ENCODE measurements around the gene SNORC. TPM values are rescaled to one million over a fixed set of nuclear protein-coding genes. Genes with fewer than 3 reads are reported as not detected.
"Not testable (repeated sequence)": the region's sequence is repeated elsewhere in the genome, so short reads cannot be mapped to it uniquely, and the experiment has no call there.

The SNORC gene
- total and polyA plus RNA-seq, 4 donors, result 2.4 to 12.3 (median 6.6) TPM

DNA sequence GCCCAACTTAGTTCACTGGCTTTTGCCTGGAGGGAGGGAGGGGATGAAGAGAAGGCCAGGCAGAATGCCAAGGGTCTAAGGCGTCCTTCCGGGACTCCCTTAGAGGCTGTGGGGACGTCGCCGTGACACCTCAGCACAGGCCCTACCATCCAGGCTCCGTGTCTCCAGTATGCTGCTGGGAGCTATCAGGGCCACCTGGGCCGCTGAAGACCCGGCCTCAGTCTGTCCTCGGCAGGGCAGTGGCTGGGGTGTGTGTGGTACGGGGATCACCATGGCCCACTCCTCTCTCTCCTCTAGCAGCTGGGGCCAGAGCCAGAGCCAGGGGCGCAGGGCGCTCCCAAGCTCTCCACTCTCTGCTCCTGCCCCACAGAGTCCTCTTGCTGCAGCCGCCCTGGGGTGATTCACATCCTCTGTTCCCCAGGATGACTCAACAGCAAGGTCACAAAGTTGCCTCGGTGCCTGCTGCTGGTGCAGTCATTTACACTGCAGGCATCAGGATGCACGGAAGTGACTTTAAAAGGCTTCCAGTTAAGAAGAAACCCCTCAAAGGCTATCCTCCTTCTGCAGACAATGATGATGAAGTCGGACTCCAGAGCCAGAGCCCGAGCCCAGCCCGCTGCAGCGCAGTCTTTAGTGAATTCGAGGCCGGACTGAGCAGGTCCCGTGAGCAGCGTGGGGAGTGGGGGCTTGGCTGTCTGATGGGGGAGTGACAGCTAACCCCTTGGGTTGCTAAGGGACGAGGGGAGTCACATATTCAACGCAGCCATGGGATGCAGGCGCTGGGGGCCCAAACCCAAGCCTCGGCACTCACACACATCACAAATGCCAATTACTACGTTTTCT lies 31.9 kb downstream of the SNORC start:
- H3K4me3 ChIP-seq (ENCODE audit: low read depth in 1 of 3, low read length in 3 of 3), result no peak overlapping the region
- no peaks in the 10 kb centered on the region for H3K27me3 ChIP-seq (ENCODE audit: control insufficient read depth in 4 of 4, insufficient read depth in 4 of 4, low read length in 3 of 4)
- TF ChIP-seq EGR1 (IDR thresholded peaks at IDR 0.05; ENCODE audit: low read depth in 2 of 2), result no peak
- TF ChIP-seq NR2F2 (IDR thresholded peaks at IDR 0.05), result no peak
- TF ChIP-seq TAF1 (conservative IDR thresholded peaks at IDR 0.05), result no peak
- TF ChIP-seq FOXA2 (IDR thresholded peaks at IDR 0.05), result no peak
- TF ChIP-seq, protein P1, sequence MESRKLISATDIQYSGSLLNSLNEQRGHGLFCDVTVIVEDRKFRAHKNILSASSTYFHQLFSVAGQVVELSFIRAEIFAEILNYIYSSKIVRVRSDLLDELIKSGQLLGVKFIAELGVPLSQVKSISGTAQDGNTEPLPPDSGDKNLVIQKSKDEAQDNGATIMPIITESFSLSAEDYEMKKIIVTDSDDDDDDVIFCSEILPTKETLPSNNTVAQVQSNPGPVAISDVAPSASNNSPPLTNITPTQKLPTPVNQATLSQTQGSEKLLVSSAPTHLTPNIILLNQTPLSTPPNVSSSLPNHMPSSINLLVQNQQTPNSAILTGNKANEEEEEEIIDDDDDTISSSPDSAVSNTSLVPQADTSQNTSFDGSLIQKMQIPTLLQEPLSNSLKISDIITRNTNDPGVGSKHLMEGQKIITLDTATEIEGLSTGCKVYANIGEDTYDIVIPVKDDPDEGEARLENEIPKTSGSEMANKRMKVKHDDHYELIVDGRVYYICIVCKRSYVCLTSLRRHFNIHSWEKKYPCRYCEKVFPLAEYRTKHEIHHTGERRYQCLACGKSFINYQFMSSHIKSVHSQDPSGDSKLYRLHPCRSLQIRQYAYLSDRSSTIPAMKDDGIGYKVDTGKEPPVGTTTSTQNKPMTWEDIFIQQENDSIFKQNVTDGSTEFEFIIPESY (IDR thresholded peaks at IDR 0.05), result no peak
- TF ChIP-seq RAD21 (IDR thresholded peaks at IDR 0.05), result no peak
- H3K9ac ChIP-seq (ENCODE audit: low read depth in 1 of 2, low read length in 2 of 2), result no peak overlapping the region
- no peaks in the 10 kb centered on the region for H3K4me1 ChIP-seq (ENCODE audit: control insufficient read depth in 4 of 4, insufficient read depth in 4 of 4, low read length in 3 of 4)
- no peak overlapping the region for H3K27ac ChIP-seq (ENCODE audit: low read depth in 1 of 2, low read length in 2 of 2)
- peaks cover 0 to 3% (median 0%) of the 10 kb centered on the region in 4 donors for H3K36me3 ChIP-seq (ENCODE audit: control insufficient read depth in 4 of 4, insufficient read depth in 3 of 4, low read depth in 1 of 4, low read length in 3 of 4)
- DNase-seq (ENCODE audit: low spot score), result peak; percentile 25
- WGBS, result 89% methylated on average over 28 of the region's 28 CpGs
- no peaks in the 10 kb centered on the region for H3K9me3 ChIP-seq (ENCODE audit: control insufficient read depth in 4 of 4, low read length in 3 of 4)

DNA sequence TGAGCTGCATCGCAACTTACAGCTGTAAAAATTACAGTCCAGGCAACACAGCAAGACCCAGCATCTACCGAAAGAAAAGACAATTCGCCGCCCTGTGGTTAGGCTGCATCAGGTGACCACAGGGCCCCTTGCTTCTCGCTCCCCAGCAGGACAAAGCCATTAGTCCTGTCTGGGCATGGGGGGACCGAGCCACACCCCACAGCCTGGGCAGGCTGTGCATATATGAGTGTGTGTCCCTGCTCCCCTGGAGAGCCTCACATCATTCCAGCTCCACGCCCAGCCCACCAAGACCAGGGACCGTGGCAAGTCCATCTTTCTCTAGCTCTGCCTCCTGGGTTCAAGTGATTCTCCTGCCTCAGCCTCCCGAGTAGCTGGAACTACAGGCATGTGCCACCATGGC lies 33.9 kb downstream of the SNORC start:
- no peaks in the 10 kb centered on the region for H3K27me3 ChIP-seq (ENCODE audit: control insufficient read depth in 4 of 4, insufficient read depth in 4 of 4, low read length in 3 of 4)
- no peak overlapping the region for H3K4me3 ChIP-seq (ENCODE audit: low read depth in 1 of 3, low read length in 3 of 3)
- no peak overlapping the region for H3K9ac ChIP-seq (ENCODE audit: low read depth in 1 of 2, low read length in 2 of 2)
- H3K27ac ChIP-seq (ENCODE audit: low read depth in 1 of 2, low read length in 2 of 2), result no peak overlapping the region
- no peaks in the 10 kb centered on the region for H3K9me3 ChIP-seq (ENCODE audit: control insufficient read depth in 4 of 4, low read length in 3 of 4)
- H3K4me1 ChIP-seq (ENCODE audit: control insufficient read depth in 4 of 4, insufficient read depth in 4 of 4, low read length in 3 of 4), result no peaks in the 10 kb centered on the region
- WGBS, result 86% methylated on average over 9 of the region's 9 CpGs
- TF ChIP-seq, protein P2, sequence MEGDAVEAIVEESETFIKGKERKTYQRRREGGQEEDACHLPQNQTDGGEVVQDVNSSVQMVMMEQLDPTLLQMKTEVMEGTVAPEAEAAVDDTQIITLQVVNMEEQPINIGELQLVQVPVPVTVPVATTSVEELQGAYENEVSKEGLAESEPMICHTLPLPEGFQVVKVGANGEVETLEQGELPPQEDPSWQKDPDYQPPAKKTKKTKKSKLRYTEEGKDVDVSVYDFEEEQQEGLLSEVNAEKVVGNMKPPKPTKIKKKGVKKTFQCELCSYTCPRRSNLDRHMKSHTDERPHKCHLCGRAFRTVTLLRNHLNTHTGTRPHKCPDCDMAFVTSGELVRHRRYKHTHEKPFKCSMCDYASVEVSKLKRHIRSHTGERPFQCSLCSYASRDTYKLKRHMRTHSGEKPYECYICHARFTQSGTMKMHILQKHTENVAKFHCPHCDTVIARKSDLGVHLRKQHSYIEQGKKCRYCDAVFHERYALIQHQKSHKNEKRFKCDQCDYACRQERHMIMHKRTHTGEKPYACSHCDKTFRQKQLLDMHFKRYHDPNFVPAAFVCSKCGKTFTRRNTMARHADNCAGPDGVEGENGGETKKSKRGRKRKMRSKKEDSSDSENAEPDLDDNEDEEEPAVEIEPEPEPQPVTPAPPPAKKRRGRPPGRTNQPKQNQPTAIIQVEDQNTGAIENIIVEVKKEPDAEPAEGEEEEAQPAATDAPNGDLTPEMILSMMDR (IDR thresholded peaks at IDR 0.05; ENCODE audit: low read depth, low read length, missing input control), result no peak
- TF ChIP-seq, protein P1 (IDR thresholded peaks at IDR 0.05), result no peak
- TF ChIP-seq YY1 (IDR thresholded peaks at IDR 0.05) (no peak), RAD21 (IDR thresholded peaks at IDR 0.05) (no peak), JUND (IDR thresholded peaks at IDR 0.05) (no peak), FOXA1 (IDR thresholded peaks at IDR 0.05) (no peak)
- no peaks in the 10 kb centered on the region for H3K36me3 ChIP-seq (ENCODE audit: control insufficient read depth in 4 of 4, insufficient read depth in 3 of 4, low read depth in 1 of 4, low read length in 3 of 4)
- DNase-seq (ENCODE audit: low spot score), result peak; percentile 22

DNA sequence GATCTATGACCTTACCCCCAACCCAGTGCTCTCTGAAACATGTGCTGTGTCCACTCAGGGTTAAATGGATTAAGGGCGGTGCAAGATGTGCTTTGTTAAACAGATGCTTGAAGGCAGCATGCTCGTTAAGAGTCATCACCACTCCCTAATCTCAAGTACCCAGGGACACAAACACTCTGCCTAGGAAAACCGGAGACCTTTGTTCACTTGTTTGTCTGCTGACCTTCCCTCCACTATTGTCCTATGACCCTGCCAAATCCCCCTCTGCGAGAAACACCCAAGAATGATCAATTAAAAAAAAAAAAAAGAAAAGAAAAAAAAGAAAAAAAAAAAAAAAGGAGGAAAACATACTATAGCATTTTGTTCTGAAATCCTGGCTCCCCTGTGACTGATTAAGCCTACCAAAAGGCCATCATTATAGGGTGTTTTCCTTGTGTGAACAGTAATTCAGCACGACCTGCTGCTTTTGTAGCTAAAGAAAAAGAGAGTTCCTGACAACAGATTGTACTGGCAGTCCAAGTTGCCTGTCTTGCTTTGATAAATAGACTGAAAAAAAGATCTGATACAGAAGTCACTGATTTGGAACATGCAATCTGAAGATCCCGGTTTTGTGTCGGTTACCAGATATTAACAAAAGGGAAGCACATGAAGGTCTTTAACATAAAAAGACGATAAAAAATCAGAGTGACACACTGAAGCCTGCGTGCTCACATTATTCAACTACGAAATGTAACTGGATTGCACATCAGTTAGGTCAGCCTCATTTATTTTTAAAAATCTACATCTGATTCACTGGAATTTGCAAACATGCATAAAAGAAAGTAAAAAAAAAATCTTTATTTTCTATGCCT lies 37.0 kb downstream of the SNORC start:
- not testable (repeated sequence) for H3K4me1 ChIP-seq (ENCODE audit: control insufficient read depth in 4 of 4, insufficient read depth in 4 of 4, low read length in 3 of 4); H3K9me3 ChIP-seq (ENCODE audit: control insufficient read depth in 4 of 4, low read length in 3 of 4); H3K27me3 ChIP-seq (ENCODE audit: control insufficient read depth in 4 of 4, insufficient read depth in 4 of 4, low read length in 3 of 4); H3K4me3 ChIP-seq (ENCODE audit: low read depth in 1 of 3, low read length in 3 of 3); H3K36me3 ChIP-seq (ENCODE audit: control insufficient read depth in 4 of 4, insufficient read depth in 3 of 4, low read depth in 1 of 4, low read length in 3 of 4); H3K9ac ChIP-seq (ENCODE audit: low read depth in 1 of 2, low read length in 2 of 2); H3K27ac ChIP-seq (ENCODE audit: low read depth in 1 of 2, low read length in 2 of 2); DNase-seq (ENCODE audit: low spot score)
- WGBS, result 84% methylated on average over 9 of the region's 10 CpGs

DNA sequence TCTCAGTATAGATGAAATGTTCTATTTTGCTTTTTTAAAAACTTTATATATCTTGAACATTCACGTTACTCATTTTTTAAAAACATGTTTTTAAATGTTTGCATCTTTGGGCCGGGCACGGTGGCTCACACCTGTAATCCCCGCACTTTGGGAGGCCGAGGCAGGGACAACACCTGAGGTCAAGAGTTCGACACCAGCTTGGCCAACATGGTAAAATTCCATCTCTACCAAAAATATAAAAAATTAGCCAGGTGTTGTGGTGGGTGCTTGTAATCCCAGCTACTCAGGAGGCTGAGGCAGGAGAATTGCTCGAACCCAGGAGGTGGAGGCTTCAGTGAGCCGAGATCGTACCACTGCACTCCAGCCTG lies 37.6 kb downstream of the SNORC start:
- H3K36me3 ChIP-seq (ENCODE audit: control insufficient read depth in 4 of 4, insufficient read depth in 3 of 4, low read depth in 1 of 4, low read length in 3 of 4); H3K9ac ChIP-seq (ENCODE audit: low read depth in 1 of 2, low read length in 2 of 2); H3K27me3 ChIP-seq (ENCODE audit: control insufficient read depth in 4 of 4, insufficient read depth in 4 of 4, low read length in 3 of 4); H3K4me3 ChIP-seq (ENCODE audit: low read depth in 1 of 3, low read length in 3 of 3); H3K9me3 ChIP-seq (ENCODE audit: control insufficient read depth in 4 of 4, low read length in 3 of 4); H3K27ac ChIP-seq (ENCODE audit: low read depth in 1 of 2, low read length in 2 of 2); DNase-seq (ENCODE audit: low spot score); H3K4me1 ChIP-seq (ENCODE audit: control insufficient read depth in 4 of 4, insufficient read depth in 4 of 4, low read length in 3 of 4): not testable (repeated sequence)
- 97% methylated on average over 9 of the region's 9 CpGs for WGBS

All from liver (tissue), 9 donors.